WTC11 (cell line): ENCODE data around the gene ATG7. TPM values are rescaled to one million over a fixed set of nuclear protein-coding genes. Genes with fewer than 3 reads are reported as not detected.

Experiments used
- ATAC-seq: fragments of 200-7000 bp; cut with Tn5 transposase; 2 replicates; pipeline ENCODE4 v1.10.0; 2021; ENCODE audit warnings: mild to moderate bottlenecking, moderate library complexity
- CTCF ChIA-PET: fragments of 300-600 bp; sonication (Branson Sonifier 250); formaldehyde crosslinking; loops from one replicate; lab custom pipeline; 2021; ENCODE audit warnings: antibody characterized with exemption; lab: Charles Lee
- POLR2A ChIA-PET: fragments of 350-600 bp; sonication (Branson Sonifier 250); formaldehyde crosslinking; loops from one replicate; lab custom pipeline; 2021; ENCODE audit warnings: antibody characterized with exemption; lab: Charles Lee
- DNase-seq: peaks from one replicate; pipeline ENCODE4 v3.0.0; 2021; ENCODE audit warnings: low spot score
- H3K27ac Mint-ChIP-seq: 2 replicates; pipeline ENCODE4 v1.8.0; 2021; ENCODE audit warnings: mixed read lengths
- H3K27me3 Mint-ChIP-seq: 2 replicates; pipeline ENCODE4 v1.8.0; 2021; ENCODE audit warnings: low read depth, mild to moderate bottlenecking, moderate library complexity, mixed read lengths
- H3K36me3 Mint-ChIP-seq: 2 replicates; pipeline ENCODE4 v1.8.0; 2021; ENCODE audit warnings: mixed read lengths
- H3K4me1 Mint-ChIP-seq: 2 replicates; pipeline ENCODE4 v1.8.0; 2022; ENCODE audit warnings: mixed read lengths
- H3K4me3 Mint-ChIP-seq: 2 replicates; pipeline ENCODE4 v1.8.0; 2021; ENCODE audit warnings: mild to moderate bottlenecking, moderate library complexity, mixed read lengths
- H3K9me3 Mint-ChIP-seq: 2 replicates; pipeline ENCODE4 v1.8.0; 2021; ENCODE audit warnings: mixed read lengths
- CBFB ChIP-seq: sonication (generic); formaldehyde crosslinking; IDR thresholded peaks from 2 replicates; pipeline ENCODE4 v1.8.1; 2022; ENCODE audit warnings: mild to moderate bottlenecking, low read depth, missing genetic modification reagents
- CREM ChIP-seq: sonication (generic); formaldehyde crosslinking; IDR thresholded peaks from 2 replicates; pipeline ENCODE4 v1.8.1; 2022; ENCODE audit warnings: mild to moderate bottlenecking, missing genetic modification reagents, moderate library complexity
- EMX1 ChIP-seq: fragments of 250-450 bp; sonication (Bioruptor Pico); IDR thresholded peaks from 2 replicates; pipeline ENCODE4 v1.8.0; 2021; ENCODE audit warnings: mild to moderate bottlenecking
- ETV6 ChIP-seq: sonication (generic); formaldehyde crosslinking; IDR thresholded peaks from 2 replicates; pipeline ENCODE4 v1.8.1; 2022; ENCODE audit warnings: mild to moderate bottlenecking, missing genetic modification reagents
- FOXJ3 ChIP-seq: sonication (generic); formaldehyde crosslinking; IDR thresholded peaks from 2 replicates; pipeline ENCODE4 v1.9.0; 2021; ENCODE audit warnings: missing genetic modification reagents, mild to moderate bottlenecking, borderline replicate concordance
- IRF2 ChIP-seq: sonication (generic); formaldehyde crosslinking; IDR thresholded peaks from 2 replicates; pipeline ENCODE4 v1.8.0; 2022; ENCODE audit warnings: low read depth, missing genetic modification reagents, borderline replicate concordance
- NFE2L1 ChIP-seq: sonication (generic); formaldehyde crosslinking; IDR thresholded peaks from 2 replicates; pipeline ENCODE4 v1.8.1; 2023; ENCODE audit warnings: missing genetic modification reagents
- OVOL2 ChIP-seq: fragments of 250-450 bp; sonication (Bioruptor Pico); IDR thresholded peaks from 2 replicates; pipeline ENCODE4 v1.9.0; 2021; ENCODE audit warnings: mild to moderate bottlenecking, borderline replicate concordance
- SMAD4 ChIP-seq: sonication (generic); formaldehyde crosslinking; IDR thresholded peaks from 2 replicates; pipeline ENCODE4 v1.8.0; 2022; ENCODE audit warnings: mild to moderate bottlenecking, missing genetic modification reagents
- TCF7 ChIP-seq: sonication (generic); formaldehyde crosslinking; IDR thresholded peaks from 2 replicates; pipeline ENCODE4 v1.8.0; 2022; ENCODE audit warnings: mild to moderate bottlenecking, low read depth, missing genetic modification reagents, moderate library complexity
- TP53 ChIP-seq: sonication (generic); formaldehyde crosslinking; IDR thresholded peaks from 2 replicates; pipeline ENCODE4 v1.8.1; 2023; ENCODE audit warnings: mild to moderate bottlenecking, missing genetic modification reagents
- ZNF317 ChIP-seq: sonication (generic); formaldehyde crosslinking; IDR thresholded peaks from 2 replicates; pipeline ENCODE4 v1.8.1; 2023; ENCODE audit warnings: low read depth, mild to moderate bottlenecking, moderate library complexity, missing genetic modification reagents, borderline replicate concordance
- ZNF416 ChIP-seq: fragments of 250-450 bp; sonication (Bioruptor Pico); IDR thresholded peaks from 2 replicates; pipeline ENCODE4 v1.9.0; 2021; ENCODE audit warnings: mild to moderate bottlenecking, inconsistent platforms
- ZNF671 ChIP-seq: fragments of 250-450 bp; sonication (Bioruptor Pico); IDR thresholded peaks from 2 replicates; pipeline ENCODE4 v1.8.0; 2021; ENCODE audit warnings: mild to moderate bottlenecking
- total RNA-seq: library from RNA; stranded (reverse); gene quantifications from 3 replicates; pipeline ENCODE4 v1.2.3, GENCODE V29; 2021
- TF ChIP-seq, protein P1 (sequence below): fragments of 250-450 bp; sonication (Bioruptor Pico); IDR thresholded peaks from 2 replicates; pipeline ENCODE4 v2.1.2; 2022; ENCODE audit warnings: mild to moderate bottlenecking, moderate library complexity
- TF ChIP-seq, protein P2 (sequence below): sonication (generic); formaldehyde crosslinking; IDR thresholded peaks from 2 replicates; pipeline ENCODE4 v1.8.0; 2022; ENCODE audit warnings: mild to moderate bottlenecking, missing genetic modification reagents
- TF ChIP-seq, protein P3 (sequence below): fragments of 250-450 bp; sonication (Bioruptor Pico); IDR thresholded peaks from 2 replicates; pipeline ENCODE4 v1.9.0; 2021; ENCODE audit warnings: moderate library complexity, mild to moderate bottlenecking, inconsistent platforms, borderline replicate concordance
- TF ChIP-seq, protein P4 (sequence below): sonication (generic); formaldehyde crosslinking; IDR thresholded peaks from 2 replicates; pipeline ENCODE4 v1.8.1; 2022; ENCODE audit warnings: mild to moderate bottlenecking, moderate library complexity, missing genetic modification reagents
- TF ChIP-seq, protein P5 (sequence below): sonication (generic); formaldehyde crosslinking; IDR thresholded peaks from 2 replicates; pipeline ENCODE4 v1.8.1; 2022; ENCODE audit warnings: low read depth, missing genetic modification reagents, borderline replicate concordance
- TF ChIP-seq, protein P6 (sequence below): sonication (generic); formaldehyde crosslinking; IDR thresholded peaks from 2 replicates; pipeline ENCODE4 v1.8.0; 2022; ENCODE audit warnings: missing genetic modification reagents
- TF ChIP-seq, protein P7 (sequence below): fragments of 250-450 bp; sonication (Bioruptor Pico); IDR thresholded peaks from 2 replicates; pipeline ENCODE4 v1.9.0; 2021; ENCODE audit warnings: mild to moderate bottlenecking

Gene ATG7
- total RNA-seq, 1 experiment from 2014 or later, result 17.5 TPM

DNA sequence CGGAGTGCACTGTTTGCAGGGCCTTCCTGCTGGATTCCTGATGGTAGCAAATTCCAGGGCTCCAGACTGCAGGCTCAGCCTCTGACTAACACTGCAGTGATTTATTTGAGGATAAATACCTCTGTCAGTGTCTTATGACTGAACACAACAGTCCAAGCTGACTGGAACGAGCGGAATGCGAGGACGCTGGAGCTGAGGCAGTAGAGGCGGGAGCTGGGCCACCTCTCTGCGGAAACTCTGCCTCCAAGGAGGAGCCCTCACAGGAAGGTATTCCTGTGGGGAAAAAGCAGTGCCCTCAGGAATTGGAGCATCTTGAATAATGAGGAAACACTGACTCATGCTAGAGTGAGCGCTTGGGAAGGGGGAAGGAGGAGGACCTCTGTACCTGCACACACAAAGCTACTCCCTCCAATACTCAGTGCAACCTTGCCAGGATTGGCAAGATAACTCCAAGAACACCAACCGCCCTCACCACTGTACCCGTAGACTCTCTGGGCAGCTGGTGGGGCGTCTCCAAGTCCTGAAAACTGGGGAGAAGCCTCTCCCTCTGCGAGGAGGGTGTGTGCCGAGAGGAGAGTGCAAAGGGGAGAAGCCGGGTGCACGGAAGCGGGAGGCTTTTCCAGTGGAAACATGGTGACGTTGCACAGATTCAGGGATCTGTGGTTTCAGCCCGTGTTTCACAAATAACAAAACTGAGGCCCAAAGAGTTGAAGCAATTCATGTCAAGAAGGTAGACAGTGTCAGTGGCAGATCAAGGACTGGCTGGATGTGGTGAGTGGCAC is 328.5 kb downstream of the ATG7 start (continued):
- TF ChIP-seq, protein P1, sequence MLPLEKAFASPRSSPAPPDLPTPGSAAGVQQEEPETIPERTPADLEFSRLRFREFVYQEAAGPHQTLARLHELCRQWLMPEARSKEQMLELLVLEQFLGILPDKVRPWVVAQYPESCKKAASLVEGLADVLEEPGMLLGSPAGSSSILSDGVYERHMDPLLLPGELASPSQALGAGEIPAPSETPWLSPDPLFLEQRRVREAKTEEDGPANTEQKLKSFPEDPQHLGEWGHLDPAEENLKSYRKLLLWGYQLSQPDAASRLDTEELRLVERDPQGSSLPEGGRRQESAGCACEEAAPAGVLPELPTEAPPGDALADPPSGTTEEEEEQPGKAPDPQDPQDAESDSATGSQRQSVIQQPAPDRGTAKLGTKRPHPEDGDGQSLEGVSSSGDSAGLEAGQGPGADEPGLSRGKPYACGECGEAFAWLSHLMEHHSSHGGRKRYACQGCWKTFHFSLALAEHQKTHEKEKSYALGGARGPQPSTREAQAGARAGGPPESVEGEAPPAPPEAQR, result no peak

DNA sequence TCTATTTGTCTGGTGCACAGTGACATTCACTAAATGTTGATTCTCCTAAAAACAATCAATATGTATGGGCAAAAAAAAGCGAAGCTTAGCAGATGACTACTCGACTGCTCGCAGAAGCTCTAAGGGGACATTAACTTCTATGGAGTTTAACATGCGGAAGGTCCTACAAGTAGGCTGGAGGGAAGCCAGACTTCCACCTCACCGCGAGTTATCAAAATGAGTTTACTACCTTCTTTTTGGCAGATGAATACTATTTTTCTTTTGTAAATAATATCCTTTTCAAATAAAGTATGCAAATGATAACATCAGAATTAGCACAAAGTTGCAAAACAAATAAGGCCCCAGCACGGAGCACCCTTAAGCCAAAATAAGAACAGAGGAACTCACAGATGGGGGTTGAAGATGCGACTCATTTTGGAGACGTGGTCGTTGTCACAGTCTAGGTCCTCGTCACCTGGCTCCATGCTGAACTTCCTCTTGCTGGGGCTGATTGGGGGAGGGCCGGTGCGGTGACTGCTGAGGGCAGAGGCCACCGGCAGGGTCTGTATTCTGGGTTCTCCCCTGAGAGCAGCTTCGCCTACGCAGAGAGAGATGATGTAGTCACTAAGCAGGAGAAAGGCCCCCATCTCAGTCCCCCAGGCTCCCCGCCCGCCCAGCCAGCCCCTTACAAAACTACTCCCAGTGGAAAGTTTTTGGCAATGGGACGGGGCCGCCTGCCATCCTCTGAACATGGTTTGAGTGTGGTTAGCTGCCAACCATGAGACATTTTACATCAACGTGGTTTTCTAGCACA is 329.4 kb downstream of the ATG7 start:
- peak; percentile 36 for ATAC-seq
- no peak for TF ChIP-seq CBFB (CRISPR knock-in tag)
- TF ChIP-seq ZNF416, result no peak
- TF ChIP-seq, protein P2, sequence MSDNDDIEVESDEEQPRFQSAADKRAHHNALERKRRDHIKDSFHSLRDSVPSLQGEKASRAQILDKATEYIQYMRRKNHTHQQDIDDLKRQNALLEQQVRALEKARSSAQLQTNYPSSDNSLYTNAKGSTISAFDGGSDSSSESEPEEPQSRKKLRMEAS (CRISPR knock-in tag), result no peak
- no peak for TF ChIP-seq OVOL2 (CRISPR knock-in tag)
- TF ChIP-seq, protein P3, sequence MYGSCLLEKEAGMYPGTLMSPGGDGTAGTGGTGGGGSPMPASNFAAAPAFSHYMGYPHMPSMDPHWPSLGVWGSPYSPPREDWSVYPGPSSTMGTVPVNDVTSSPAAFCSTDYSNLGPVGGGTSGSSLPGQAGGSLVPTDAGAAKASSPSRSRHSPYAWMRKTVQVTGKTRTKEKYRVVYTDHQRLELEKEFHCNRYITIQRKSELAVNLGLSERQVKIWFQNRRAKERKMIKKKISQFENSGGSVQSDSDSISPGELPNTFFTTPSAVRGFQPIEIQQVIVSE, result no peak
- no peak for TF ChIP-seq ZNF671
- no peak for TF ChIP-seq TCF7 (CRISPR knock-in tag)
- TF ChIP-seq, all 79 proteins: peak for 0
- DNase-seq, result no peak
- ChIA-PET CTCF (interaction anchor here (0.7 to 1.6 kb wide), 4 partner anchors 11 to 246 kb away, joined by 3 to 4 read pairs (median 4); no protein-coding TSS in a partner anchor), POLR2A (interaction anchor here (0.5 to 0.6 kb wide), 2 partner anchors 45 to 132 kb away, joined by 3 read pairs; no protein-coding TSS in a partner anchor)
- Mint-ChIP-seq H3K4me3 (no peak overlapping the region), H3K9me3 (peaks cover 11% of the 10 kb centered on the region; the same call in 1 of the 2 replicates), H3K27ac (peak overlapping the region; percentile 73), H3K4me1 (peaks cover 61% of the 10 kb centered on the region), H3K36me3 (peaks cover 31% of the 10 kb centered on the region), H3K27me3 (no peaks in the 10 kb centered on the region)

DNA sequence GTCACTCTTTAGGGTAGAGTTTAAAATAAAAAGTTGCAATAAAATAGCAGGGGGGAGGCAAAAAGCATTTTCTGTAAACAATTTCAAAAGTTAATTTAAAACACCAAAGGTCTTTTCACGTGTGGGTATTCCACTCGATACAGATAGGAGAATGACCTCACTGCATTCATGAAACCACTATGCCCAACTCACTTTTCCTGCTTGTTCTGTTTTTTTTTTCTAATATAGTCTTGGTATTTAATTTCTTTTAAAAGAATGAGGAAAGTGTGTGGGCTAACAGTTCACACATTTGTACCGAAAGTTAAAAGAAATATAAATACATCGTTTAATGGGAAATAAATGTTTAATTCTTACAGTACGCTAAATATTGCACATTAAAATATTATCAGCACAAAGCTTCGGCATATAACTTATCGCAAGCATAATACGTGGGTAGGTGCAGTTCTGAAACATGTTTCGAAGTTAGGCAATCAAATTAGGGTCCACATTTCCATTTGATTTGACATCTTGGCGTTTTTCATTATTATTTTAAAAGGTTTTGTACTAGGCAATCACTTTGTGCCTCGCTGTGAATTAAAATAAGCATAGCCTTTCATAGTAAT is 330.1 kb downstream of the ATG7 start:
- H3K36me3 Mint-ChIP-seq, result peaks cover 27% of the 10 kb centered on the region
- H3K4me3 Mint-ChIP-seq, result no peak overlapping the region
- DNase-seq (no peak), ATAC-seq (no peak)
- H3K27ac Mint-ChIP-seq, result peak overlapping the region; percentile 76
- H3K27me3 Mint-ChIP-seq, result no peaks in the 10 kb centered on the region
- ChIA-PET POLR2A (interaction anchor here (0.6 kb wide), 1 partner anchor 45 kb away, joined by 3 read pairs; no protein-coding TSS in a partner anchor), CTCF (interaction anchor here (0.7 to 1.6 kb wide), 2 partner anchors 10 to 12 kb away, joined by 4 read pairs; no protein-coding TSS in a partner anchor)
- peaks cover 68% of the 10 kb centered on the region for H3K4me1 Mint-ChIP-seq
- TF ChIP-seq, protein P4, sequence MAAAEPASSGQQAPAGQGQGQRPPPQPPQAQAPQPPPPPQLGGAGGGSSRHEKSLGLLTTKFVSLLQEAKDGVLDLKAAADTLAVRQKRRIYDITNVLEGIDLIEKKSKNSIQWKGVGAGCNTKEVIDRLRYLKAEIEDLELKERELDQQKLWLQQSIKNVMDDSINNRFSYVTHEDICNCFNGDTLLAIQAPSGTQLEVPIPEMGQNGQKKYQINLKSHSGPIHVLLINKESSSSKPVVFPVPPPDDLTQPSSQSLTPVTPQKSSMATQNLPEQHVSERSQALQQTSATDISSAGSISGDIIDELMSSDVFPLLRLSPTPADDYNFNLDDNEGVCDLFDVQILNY (CRISPR knock-in tag), result no peak
- TF ChIP-seq CREM (CRISPR knock-in tag) (no peak), FOXJ3 (CRISPR knock-in tag) (no peak), SMAD4 (CRISPR knock-in tag) (no peak), ZNF317 (no peak), IRF2 (CRISPR knock-in tag) (no peak), EMX1 (CRISPR knock-in tag) (no peak), ETV6 (no peak), TP53 (no peak), NFE2L1 (no peak)
- TF ChIP-seq, protein P5, sequence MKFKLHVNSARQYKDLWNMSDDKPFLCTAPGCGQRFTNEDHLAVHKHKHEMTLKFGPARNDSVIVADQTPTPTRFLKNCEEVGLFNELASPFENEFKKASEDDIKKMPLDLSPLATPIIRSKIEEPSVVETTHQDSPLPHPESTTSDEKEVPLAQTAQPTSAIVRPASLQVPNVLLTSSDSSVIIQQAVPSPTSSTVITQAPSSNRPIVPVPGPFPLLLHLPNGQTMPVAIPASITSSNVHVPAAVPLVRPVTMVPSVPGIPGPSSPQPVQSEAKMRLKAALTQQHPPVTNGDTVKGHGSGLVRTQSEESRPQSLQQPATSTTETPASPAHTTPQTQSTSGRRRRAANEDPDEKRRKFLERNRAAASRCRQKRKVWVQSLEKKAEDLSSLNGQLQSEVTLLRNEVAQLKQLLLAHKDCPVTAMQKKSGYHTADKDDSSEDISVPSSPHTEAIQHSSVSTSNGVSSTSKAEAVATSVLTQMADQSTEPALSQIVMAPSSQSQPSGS, result no peak
- TF ChIP-seq, protein P6, sequence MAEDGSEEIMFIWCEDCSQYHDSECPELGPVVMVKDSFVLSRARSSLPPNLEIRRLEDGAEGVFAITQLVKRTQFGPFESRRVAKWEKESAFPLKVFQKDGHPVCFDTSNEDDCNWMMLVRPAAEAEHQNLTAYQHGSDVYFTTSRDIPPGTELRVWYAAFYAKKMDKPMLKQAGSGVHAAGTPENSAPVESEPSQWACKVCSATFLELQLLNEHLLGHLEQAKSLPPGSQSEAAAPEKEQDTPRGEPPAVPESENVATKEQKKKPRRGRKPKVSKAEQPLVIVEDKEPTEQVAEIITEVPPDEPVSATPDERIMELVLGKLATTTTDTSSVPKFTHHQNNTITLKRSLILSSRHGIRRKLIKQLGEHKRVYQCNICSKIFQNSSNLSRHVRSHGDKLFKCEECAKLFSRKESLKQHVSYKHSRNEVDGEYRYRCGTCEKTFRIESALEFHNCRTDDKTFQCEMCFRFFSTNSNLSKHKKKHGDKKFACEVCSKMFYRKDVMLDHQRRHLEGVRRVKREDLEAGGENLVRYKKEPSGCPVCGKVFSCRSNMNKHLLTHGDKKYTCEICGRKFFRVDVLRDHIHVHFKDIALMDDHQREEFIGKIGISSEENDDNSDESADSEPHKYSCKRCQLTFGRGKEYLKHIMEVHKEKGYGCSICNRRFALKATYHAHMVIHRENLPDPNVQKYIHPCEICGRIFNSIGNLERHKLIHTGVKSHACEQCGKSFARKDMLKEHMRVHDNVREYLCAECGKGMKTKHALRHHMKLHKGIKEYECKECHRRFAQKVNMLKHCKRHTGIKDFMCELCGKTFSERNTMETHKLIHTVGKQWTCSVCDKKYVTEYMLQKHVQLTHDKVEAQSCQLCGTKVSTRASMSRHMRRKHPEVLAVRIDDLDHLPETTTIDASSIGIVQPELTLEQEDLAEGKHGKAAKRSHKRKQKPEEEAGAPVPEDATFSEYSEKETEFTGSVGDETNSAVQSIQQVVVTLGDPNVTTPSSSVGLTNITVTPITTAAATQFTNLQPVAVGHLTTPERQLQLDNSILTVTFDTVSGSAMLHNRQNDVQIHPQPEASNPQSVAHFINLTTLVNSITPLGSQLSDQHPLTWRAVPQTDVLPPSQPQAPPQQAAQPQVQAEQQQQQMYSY (CRISPR knock-in tag), result no peak
- TF ChIP-seq, protein P7, sequence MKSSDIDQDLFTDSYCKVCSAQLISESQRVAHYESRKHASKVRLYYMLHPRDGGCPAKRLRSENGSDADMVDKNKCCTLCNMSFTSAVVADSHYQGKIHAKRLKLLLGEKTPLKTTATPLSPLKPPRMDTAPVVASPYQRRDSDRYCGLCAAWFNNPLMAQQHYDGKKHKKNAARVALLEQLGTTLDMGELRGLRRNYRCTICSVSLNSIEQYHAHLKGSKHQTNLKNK, result no peak
- H3K9me3 Mint-ChIP-seq, result peaks cover 10% of the 10 kb centered on the region; the same call in 1 of the 2 replicates
